NCI-H187 (cell line): ENCODE measurements around the gene DHRS9.
"Not testable (repeated sequence)": the region's sequence is repeated elsewhere in the genome, so short reads cannot be mapped to it uniquely, and the experiment has no call there.

Experiments used
- DNase-seq, 2 experiments: peaks; one replicate each; lab custom pipeline; 2025; lab: John Stamatoyannopoulos, UW

Gene DHRS9

DNA sequence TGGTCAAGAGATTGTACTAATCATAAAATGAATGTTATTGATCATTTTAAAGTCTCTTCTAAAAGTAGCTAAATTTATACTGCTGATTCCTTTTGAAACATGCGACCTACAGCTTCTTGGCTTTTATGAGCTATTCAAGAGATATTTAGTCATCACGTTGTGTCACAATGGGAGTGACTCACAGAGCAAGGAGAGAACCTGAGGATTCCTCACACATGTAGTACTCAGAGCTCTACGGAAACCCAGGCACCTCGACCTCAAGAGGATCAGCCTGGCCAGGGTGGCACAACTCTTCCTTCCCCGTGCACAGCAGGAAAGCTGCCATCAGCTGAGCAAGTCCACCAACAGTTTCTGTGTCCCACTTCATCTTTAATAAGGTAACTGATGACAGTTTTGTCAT is at the start of gene DHRS9:
DHRS9 (plus strand) TSS at position 223 of the 400 bp plus-strand sequence. CDS start 12,019 bp downstream, outside the sequence.
- no peak for DNase-seq

DNA sequence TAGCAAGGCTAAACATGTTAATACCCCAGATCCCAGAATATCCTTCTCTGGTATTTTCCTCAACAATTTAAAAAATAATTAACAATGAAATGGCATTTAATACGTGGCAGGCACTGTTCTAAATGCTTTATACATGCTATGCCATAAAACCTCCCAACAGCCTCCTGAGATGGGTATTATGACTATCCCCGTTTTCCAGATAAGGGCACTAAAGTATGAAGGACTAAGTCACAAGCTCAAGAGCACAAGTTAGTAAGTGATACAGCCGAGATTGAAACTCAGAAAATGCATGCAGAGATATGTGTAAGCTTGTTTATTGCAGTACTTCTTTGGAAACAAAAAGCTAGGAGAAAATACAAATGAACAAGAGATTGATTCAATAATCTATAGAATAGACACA is 46.2 kb upstream of the DHRS9 start:
- no peak for DNase-seq

DNA sequence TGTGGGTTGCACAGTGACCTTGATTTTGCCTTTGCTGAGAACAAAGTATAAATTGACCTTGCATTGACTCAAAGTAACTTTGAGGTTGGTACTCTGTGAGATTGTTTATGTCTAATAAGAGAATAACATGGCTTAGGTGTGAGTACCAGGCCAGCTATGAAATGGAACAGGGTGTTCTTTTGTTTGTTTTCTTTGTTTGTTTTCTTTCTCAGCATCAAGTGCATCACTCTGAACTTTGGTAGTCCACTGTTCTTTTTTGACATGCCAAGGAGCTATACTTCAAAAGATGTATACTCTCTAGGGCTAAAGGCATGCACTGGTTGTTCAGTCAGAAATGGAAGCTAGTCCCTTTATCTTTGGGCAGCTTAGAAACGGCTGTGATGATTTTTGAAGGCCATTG is 43.3 kb upstream of the DHRS9 start:
- no peak for DNase-seq

GRCh38 chr2:169027234-169027633 is 42.1 kb upstream of the DHRS9 start:
- no peak for DNase-seq

DNA sequence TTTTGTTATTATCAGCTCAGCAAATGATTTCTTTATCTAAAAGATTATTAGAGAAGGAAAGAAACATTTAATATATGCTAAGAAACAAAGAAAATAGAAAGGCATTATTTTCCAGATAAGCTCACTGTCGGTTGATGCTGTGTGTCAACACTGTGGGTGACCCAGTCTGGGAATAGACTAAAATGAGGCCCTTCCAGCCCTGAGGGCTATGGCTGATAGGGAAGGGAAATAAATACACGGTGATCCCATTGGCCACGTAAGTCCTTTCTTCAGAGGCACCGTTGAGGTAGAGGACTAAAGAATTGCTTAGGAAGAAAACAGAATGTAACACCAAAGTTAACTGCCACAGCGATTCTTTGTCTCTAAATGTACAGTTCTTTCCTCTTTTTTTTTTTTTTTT is 40.0 kb upstream of the DHRS9 start:
- DNase-seq: no peak

- DNase-seq: no peak
Observed at GRCh38 chr2:169031202-169031601, 38.2 kb upstream of the DHRS9 start, which contains the start of gene ABCB11. ABCB11 (minus strand) TSS chr2:169031324; CDS start chr2:169018125, 13,199 bp downstream.

GRCh38 chr2:169034256-169034655 is 35.1 kb upstream of the DHRS9 start:
- DNase-seq: no peak

DNA sequence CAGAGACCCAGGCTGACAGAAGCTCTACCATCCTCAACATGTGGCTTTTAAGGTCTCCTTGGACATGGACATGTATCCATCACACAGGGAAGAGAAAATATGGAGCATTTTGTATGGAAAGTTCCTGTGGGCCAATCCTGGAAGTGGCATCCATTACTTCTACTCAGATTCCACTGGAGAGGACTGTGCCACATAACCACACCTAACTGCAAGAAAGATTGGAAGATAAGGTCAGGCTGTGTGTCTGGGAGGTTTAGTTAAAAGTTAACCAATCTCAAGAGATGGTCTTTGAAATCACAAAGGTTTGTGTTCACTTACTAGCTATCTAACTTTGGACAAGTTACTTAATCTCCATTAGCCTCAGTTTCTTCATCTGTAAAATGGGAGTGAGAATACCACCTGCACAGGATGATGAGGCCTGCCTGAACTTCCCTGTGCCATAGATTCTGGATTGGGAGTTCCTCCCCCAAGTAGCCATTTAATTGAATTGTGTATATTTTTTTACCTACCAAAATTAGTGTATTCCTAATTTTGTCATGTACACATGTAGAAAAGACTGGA is 34.3 kb upstream of the DHRS9 start:
- DNase-seq: no peak

DNA sequence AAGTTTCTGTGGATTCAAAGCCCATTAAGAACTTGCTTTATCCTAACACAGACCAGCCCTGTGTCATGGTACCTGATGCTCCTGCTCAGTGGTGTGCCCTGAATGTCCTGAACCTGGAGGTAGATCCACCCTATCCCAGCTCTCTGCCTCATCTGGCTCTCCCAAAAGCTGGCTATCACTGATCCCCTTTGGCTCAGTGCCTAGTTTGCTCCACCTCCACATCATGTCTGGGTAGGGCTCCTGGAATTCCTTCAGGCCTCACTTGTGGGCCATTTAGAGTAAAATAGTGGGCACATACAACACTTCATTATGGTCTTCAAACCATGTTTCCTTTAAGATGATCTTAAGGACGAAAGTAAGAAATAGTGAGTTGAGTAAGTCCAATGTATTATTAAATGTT is 33.5 kb upstream of the DHRS9 start:
- DNase-seq: no peak

GRCh38 chr2:169036736-169037440 is 32.5 kb upstream of the DHRS9 start:
- DNase-seq: no peak

DNA sequence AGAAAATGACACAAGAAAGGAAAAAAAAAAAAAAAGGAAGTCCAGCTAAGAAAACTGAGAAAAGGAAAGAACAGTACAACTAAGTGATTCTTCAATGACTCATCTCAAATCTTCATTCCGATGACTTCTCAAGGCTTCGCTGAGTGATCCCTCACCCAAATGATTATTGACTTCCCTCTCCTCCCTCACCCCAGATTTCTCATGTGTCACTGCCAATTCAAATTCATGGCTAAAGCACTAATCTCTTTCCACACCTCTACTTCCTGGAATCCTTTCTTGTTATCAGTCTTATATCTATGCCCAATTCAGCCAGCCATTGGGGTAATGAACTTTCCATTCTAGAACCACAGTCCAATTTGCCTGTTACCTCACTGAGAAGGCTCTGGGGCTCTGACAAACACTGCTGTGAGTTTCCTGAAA is 31.0 kb upstream of the DHRS9 start:
- no peak for DNase-seq

- no peak for DNase-seq
Observed at GRCh38 chr2:169039702-169040101, 29.7 kb upstream of the DHRS9 start.

GRCh38 chr2:169041594-169041993 is 27.8 kb upstream of the DHRS9 start:
- DNase-seq: no peak

GRCh38 chr2:169042856-169043255 is 26.5 kb upstream of the DHRS9 start:
- no peak for DNase-seq

DNA sequence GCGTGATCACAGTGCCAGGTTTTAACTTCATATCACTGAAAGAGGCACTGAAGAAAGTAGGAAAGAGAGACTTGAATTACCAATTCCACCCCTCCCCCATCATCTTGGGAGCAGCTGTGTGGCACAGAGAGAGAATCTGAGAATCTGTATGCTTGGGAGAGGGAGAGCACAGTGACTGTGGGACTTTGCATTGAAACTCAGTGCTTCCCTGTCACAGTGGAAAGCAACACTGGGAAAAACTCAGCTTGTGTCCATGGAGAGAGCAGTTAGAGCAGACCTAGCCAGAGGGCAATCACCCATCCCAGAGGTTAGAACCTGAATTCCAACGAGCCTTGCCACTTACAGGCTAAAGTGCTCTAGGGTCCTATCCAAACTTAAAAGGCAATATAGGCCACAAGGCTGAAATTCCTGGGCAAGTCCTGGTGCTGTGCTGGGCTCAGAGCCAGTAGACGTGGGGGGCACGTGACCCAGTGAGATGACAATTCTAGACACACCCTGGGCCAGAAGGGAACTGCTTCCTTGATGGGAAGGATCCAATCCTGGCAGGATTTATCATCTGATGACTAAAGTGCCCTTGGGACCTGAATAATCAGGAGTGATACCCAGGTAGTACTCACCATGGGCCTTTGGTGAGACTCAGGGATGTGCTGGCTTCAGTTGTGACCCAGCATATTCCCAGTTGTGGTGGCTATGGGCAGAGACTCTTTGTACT is 22.8 kb upstream of the DHRS9 start:
- DNase-seq: no peak

DNA sequence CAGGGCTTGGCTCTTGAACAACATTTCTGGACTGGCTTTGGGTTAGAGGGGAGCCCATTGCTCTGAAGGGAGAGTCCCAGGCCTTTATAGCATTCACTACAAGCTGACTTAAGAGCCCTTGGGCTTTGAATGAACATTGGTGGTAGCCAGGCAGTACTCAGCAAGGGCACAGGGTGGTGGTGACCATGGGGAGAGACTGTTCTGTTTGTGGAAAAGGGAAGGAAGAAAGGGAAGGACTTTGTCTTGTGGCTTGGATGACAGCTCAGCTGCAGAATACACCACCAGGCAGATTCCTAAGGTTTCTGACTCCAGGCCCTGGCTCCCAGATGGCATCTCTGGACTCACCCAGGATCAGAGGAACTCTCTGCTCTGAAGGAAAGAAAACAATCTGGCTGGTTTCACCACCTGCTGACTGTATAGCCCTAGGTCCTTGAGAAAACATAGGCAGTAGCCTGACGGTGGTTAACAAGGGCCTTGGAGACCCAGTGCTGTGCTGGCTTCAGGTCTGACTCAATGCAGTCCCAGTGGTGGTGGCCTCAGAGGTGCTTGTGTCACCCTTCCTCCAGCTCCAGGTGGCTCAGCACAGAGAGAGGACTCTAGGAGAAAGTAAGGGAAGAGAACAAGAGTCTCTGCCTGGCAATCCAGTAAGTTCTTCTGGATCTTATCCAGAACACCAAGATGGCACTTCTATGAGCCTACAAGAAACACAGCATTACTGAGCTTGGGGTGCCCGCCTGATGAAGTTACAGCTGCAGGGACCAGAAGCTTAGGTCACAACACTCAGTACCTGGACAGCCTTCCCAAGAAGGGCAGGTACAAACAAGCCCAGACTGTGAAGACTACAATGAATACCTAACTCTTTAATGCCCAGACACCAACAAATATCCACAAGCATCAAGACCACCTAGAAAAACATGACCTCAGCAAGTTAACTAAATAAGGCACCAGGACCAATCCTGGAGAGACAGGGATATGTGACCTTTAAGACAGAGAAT is 21.8 kb upstream of the DHRS9 start:
- no peak for DNase-seq

- DNase-seq: no peak
Observed at GRCh38 chr2:169049142-169049541, 20.2 kb upstream of the DHRS9 start.

GRCh38 chr2:169050476-169051240 is 18.7 kb upstream of the DHRS9 start:
- no peak for DNase-seq

DNA sequence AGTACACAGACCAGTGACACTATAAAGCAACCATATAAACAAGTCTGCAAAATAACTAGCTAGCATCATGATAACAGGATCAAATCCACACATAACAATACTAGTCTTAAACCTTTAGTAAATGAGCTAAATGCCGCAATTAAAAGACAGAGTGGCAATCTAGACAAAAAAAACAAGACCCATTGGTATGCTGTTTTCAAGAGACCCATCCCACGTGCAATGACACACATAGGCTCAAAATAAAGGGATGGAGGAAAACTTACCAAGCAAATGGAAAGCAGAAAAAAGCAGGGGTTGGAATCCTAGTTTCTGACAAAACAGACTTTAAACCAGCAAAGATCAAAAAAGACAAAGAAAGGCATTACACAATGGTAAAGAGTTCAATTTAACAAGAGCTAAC is 14.8 kb upstream of the DHRS9 start:
- DNase-seq: not testable (repeated sequence)

- DNase-seq: not testable (repeated sequence)
Observed at GRCh38 chr2:169064199-169064598, 5.2 kb upstream of the DHRS9 start.

DNA sequence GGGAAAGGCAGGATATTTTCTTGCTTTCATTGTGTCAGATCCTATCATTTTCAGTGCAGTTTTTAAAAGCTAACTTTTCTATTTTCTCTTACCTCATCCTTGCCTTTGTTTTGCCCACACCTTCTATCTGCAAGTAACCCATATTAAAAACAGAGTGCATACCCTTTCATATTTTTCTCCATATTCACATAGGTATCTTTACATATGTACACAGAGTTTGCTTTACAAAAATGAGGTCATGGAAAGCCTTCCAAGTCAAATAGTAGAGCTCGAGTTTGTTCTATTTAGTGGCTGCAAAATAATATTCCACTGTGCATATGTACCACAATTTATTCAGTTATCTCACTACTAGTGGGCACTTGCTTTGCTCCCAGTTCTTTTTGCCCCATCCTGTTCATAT is 3.9 kb upstream of the DHRS9 start:
- no peak for DNase-seq
